NCI-H1048 (cell line): Measurements from ENCODE around the gene GCSAM.

Experiments
- DNase-seq: peaks from one replicate; lab custom pipeline; 2025; lab: John Stamatoyannopoulos, UW

The GCSAM gene

DNA sequence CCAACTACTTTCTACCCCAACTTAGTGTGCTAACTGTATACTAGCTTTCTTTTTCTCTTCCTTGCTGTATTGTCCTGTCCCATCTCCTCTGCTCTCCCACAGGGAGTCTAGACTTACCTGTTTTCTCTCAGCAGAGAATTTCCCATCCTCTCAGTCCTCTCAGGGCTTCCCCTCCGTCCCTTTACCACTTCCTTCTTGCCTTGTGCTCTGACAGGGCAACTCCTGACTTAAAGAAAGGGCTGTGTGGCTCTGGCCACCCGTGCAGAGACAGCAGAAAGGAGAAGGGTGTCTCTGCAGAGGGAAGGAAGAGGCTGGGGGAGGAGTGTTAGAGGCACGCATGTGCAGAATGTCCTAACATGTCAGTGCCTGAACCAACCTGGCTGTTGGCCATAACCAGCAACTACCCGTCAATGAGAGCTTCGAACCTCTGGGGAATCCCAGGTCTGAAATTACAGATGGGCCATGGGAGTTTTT is at the start of gene GCSAM:
Gene GCSAM (minus strand): TSS at position 274 of the 474 bp plus-strand sequence. CDS start 128 bp downstream, at position 146.
- no peak for DNase-seq

DNA sequence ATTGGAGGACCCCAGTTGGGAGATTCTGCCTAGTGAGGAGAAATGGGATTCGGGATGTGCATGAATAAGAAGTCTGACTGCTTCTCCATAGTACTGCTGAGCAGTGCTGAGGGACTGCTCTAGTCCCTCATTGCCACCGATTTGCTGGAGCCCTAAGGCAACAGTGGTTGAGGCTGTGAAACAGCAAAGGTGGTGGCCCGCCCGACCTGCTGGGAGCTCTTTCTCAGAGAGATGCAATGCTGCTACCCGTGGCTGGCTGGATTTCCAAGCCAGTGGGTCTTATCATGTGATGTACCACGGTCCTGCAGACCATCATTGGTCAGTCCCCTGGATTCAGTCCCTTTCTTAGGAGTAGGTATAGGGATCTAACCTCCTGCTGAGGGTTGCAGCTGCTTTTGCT is 42.6 kb upstream of the GCSAM start:
- DNase-seq: no peak

DNA sequence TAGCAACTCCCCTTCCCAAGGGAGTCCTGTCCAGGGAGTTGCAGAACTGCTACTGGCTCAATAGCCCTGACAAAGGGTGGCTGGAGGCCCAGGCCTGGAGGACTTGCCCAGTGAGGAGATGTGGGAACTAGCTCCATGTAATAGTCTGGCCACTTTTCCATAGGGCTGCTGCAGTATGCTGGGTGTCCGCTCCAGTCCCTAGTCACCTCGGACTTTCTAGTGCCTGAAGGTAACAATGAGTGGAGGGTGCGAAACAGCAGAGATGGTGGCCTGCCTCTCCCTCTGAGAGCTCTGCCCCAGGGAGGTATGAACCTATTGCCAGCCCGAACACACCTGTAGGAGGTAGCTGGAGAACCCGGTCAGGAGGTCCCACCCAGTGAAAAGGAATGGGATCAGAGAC is 42.0 kb upstream of the GCSAM start:
- DNase-seq: no peak

- DNase-seq: no peak
Measured at GRCh38 chr3:112171144-112171543, 38.1 kb upstream of the GCSAM start.

DNA sequence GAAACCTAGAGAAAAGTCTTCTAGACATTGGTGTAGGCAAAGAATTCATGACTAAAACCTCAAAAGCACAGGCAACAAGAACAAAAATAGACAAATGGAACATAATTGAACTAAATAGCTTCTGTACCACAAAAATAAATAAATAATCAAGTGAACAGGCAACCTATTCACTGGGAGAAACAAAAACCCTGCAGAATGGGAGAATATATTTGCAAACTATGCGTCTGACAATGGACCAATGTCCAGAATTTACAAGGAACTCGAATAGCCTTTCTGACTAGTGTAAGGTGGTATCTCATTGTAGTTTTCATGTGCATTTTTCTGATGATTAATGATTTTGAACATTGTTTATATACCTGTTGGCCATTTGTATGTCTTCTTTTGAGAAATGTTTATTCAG is 37.0 kb upstream of the GCSAM start:
- no peak for DNase-seq

- no peak for DNase-seq
Measured at GRCh38 chr3:112167758-112168157, 34.7 kb upstream of the GCSAM start.

- DNase-seq: no peak
Measured at GRCh38 chr3:112149136-112149535, 16.1 kb upstream of the GCSAM start.

- DNase-seq: no peak
Measured at GRCh38 chr3:112143689-112144088, 10.6 kb upstream of the GCSAM start.

GRCh38 chr3:112143251-112143650 is 10.2 kb upstream of the GCSAM start:
- DNase-seq: no peak

- no peak for DNase-seq
Measured at GRCh38 chr3:112141293-112141692, 8.2 kb upstream of the GCSAM start.

GRCh38 chr3:112140584-112140983 is 7.5 kb upstream of the GCSAM start:
- DNase-seq: no peak

DNA sequence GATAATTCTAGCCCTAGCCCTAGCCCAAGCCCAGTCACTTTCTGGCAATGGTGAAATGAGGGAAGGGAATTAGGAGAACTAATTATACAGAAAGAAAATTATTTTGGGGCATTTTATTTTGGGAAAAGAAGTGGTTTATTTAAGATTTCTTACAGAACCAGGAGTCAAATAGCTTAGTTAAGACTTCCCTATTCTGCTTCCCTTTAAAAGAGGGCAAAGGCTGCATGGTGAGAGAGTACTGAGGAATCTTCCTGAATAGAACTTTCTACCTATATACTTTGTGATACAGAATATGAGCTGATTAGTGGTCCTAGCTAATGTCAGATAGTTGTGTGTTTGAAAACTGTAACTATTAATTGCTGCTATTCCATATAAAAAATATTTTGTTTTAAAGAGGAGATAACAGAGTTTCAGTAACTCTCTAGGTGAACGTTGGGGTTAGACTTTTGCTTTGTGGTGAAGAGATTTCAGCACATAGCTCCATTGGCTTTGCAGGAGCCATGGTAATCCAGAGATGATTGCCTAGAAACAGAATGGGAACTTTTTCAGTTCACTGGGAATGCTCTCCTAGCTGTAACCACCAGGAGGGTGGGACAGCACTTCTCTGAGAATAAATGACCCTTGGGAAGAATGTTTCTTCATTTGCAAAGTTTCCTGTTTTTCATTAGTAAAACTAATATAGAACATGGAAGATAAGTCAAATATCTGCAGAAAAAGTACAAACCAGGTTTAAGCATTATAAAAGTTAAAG is 5.3 kb upstream of the GCSAM start:
- DNase-seq: no peak

GRCh38 chr3:112137781-112138180 is 4.7 kb upstream of the GCSAM start:
- DNase-seq: no peak

- DNase-seq: no peak
Measured at GRCh38 chr3:112136959-112137693, 4.1 kb upstream of the GCSAM start.

- DNase-seq: no peak
Measured at GRCh38 chr3:112136046-112136445, 3.0 kb upstream of the GCSAM start.

GRCh38 chr3:112134335-112135124 is 1.5 kb upstream of the GCSAM start:
- no peak for DNase-seq

GRCh38 chr3:112133626-112134334 is 732 bp upstream of the GCSAM start:
- no peak for DNase-seq

- DNase-seq: no peak
Measured at GRCh38 chr3:112132554-112132953, 494 bp downstream of the GCSAM start.

- no peak for DNase-seq
Measured at GRCh38 chr3:112132088-112132487, 960 bp downstream of the GCSAM start.

DNA sequence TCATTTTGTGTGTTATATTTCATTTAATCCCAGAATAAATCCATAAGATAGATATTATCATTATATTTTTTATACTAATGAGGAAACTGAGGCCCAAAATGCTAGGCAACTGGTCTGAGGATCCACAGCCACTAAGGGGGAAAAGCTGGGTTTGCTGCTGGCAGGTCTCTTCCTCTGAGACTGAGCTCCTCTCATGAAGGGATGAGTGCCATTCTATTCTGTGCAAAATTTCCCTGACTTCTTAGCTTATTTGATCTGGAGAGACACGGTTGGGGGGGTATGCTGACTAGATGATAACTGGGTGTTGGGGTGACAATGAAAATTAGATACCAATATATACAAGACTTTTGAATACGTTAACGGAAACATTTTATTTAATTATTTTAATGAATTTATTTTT is 1.9 kb downstream of the GCSAM start:
- no peak for DNase-seq

DNA sequence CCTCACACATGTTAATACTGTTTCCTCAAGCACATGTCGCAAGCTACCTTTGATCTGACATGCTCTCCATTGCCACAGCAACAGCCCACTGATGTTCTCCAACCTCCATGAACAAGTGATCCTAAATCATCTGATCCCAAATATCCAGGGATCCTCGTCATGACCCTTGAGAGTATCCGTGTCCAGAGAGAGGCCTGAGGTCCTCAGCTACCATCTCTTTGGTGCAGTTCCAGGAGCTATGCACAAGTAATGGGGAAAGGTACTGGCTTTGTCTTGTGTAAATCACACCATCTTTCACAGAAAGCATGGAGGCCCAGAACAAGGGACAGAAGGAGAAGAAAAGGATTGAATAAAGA is 2.4 kb downstream of the GCSAM start:
- DNase-seq: no peak
